Skeletal muscle cell (primary cell): ENCODE results near the gene ADGRD1.

Experiments
- DNase-seq: peaks from one replicate; pipeline ENCODE4 v3.0.0-alpha.2; 2010; ENCODE audit warnings: low read depth
- H3K4me3 ChIP-seq: 2 replicates; pipeline ENCODE4 v1.5.1; 2011; ENCODE audit warnings: low read depth, mild to moderate bottlenecking, control low read depth, low read length, moderate library complexity

Gene ADGRD1

DNA sequence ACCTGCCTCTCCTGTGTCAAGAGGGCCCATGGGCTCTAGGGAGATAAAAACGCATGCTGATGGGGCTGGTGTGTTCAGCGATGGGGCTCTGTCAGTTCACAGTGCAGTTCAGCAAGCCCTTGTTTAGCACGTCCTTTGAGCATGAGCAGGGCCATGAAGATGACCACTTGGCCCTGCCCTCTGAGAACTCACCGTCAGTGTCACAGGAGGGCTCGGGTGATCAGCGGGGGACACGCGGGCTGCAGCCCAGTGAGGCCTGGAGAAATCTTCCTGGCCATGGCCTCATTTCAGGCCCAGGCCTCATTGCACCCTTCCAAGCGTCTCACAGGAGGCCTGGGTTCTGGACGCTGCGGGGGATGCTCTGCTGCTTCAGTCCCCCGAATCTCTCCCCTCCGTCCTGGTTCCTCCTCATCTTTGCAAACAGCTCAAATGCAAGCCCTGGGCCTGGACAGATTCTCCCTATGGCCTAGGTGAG lies 181.6 kb downstream of the ADGRD1 start:
- H3K4me3 ChIP-seq: no peak overlapping the region
- no peak for DNase-seq

DNA sequence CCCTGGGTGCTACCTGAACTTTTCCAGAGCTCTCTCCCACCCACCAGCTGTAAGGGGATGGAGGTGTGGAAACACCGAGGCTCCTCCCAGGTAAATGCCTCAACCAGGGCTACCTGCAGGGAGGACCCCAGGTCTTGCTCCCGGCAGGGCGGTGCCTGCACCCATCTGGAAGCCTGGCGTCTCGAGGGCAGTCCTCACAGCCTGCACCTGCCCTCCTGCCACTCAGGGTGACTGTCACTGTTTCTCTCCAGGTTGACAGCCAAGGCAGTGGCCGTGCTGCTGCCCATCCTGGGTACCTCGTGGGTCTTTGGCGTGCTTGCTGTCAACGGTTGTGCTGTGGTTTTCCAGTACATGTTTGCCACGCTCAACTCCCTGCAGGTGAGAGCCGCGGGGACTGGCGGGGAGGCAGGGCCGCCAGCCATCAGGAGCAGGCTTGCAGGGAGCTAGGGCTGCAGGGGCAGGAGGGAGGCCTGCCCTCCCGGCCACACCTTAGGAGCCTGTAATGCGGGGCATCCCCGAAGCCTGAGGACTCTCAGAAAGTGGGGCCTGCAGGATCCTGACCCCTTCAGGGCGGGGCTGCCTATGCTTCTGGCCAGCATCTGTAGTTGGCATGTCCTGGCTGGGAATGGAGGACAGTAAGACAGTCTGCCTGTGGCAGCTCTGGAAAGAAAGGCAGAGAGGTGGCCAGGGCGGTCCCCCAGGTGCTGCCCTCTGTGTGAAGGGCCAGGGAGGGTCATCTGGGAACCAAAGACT lies 182.3 kb downstream of the ADGRD1 start:
- no peak for DNase-seq
- H3K4me3 ChIP-seq: no peak overlapping the region

DNA sequence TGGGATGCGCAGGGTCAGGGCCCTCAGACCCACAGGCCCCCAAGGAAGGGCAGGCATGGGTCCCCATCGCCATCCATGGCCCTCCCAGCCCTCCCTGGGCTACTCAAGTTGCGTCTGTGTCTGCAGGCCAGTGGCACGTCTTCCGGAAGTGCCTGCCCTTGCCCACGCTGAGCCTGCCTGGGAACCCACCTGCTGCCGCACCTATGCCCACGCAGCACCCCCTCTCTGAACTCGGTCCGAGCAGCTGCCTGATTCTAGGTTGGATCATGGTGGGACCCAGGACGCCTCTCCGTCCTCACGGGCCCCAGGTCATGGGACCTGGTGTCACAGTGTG lies 182.8 kb downstream of the ADGRD1 start:
- no peak for DNase-seq
- H3K4me3 ChIP-seq: no peak overlapping the region

DNA sequence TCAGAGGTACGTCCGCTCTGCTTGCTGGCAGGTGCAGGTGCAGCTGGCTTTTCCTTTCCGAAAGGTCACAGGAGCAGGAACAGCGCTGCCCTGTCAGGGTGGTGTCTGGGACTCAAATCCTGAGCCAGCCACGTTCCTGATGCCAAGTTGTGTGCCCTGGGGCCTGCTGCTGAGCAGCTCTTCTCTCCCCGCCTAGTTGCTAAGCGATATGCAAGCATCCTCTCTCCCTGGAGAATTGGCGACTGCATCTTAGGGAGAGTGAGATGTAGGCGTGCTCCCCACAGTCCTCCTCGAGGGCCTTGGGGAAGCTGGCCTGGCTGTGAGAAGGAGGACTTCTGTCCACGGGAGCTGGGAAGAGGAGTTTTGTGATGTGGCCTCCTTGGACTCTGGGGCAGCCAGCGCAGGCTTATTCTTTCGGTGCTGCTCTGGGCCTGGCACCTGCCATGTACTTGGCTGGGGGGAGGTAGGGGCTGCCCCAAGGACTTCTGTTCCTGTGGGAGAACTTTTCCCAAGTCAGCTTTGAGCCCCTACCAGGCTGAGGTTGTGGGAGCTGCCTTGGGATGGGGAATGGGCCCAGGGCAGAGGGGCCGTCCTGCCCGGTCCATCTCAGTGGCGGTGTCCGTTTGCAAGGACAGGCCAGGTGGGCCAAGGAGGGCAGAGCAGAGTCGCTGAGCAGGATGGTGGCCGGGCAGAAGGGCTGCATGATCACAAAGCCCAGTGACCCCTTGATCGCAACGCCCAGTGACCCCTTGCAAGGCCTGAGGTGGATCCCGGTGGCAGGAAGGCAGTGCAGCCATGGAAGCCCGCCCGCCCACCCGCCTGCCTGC lies 183.5 kb downstream of the ADGRD1 start:
- no peak for DNase-seq
- no peak overlapping the region for H3K4me3 ChIP-seq

DNA sequence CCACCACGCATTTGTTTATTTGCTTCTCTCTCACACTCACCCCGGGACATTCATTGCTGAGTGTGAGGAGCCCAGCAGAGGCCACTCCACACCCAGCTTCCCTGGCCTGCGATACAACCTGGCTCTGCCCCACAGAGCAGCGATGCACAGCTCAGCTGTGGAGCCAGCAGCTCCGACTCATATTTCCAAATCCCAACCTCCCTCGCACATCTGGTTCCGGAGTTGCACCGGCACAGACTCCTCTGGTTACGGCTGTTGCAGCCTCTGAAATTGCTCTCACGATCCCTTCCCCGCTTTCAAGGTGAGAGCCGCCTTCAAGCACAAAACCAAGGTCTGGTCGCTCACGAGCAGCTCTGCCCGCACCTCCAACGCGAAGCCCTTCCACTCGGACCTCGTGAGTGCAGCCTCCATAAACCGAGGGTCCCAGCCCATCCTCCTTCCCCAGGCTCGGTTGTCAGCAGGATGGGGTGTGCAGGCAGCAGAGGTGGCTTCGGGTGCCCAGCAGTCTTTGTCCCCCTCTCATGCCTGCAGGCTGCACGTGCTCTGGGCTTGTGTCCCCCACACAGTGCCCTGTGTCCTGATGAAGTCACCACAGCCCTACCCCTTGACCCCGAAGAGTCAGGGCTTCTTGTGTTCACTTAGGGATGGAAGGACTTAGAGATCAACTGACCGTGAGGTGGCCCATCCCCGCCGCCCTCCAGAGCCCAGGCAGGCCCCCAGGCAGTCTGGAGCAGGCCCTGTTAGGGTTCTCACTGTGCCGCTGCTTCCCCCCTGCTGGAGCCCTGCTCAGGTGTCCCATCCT lies 184.3 kb downstream of the ADGRD1 start:
- no peak for DNase-seq
- no peak overlapping the region for H3K4me3 ChIP-seq

DNA sequence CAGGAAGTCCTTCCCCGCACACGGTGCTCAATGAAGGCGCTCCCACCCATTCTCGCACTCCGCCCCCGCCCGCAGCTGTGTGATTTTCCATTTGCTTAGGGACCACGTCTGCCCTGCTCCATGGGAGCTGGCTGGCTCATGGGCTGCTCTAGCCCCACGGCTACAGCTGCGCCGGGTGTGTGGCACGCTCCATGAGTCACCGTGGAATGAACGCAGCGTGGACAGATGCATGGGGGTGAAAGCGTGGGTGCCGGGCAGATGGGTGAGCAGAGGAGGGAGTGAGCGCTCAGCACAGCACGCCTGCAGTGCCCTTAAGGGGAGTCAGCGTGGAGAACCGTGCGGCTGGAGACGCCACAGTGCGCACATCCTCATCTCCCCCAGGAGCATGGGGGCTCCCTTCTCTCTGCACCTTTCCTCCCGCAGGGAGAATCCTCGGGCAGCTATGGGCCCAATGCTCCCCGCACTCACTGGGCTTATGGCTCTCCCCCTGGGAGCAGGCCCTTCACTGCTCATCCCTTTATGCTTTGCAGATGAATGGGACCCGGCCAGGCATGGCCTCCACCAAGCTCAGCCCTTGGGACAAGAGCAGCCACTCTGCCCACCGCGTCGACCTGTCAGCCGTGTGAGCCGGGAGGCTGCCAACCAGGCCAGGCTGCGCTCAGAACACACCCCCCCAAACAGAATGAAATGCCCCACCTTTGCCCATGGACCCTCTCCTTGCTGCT lies 185.1 kb downstream of the ADGRD1 start:
- no peak for DNase-seq
- H3K4me3 ChIP-seq: no peak overlapping the region

DNA sequence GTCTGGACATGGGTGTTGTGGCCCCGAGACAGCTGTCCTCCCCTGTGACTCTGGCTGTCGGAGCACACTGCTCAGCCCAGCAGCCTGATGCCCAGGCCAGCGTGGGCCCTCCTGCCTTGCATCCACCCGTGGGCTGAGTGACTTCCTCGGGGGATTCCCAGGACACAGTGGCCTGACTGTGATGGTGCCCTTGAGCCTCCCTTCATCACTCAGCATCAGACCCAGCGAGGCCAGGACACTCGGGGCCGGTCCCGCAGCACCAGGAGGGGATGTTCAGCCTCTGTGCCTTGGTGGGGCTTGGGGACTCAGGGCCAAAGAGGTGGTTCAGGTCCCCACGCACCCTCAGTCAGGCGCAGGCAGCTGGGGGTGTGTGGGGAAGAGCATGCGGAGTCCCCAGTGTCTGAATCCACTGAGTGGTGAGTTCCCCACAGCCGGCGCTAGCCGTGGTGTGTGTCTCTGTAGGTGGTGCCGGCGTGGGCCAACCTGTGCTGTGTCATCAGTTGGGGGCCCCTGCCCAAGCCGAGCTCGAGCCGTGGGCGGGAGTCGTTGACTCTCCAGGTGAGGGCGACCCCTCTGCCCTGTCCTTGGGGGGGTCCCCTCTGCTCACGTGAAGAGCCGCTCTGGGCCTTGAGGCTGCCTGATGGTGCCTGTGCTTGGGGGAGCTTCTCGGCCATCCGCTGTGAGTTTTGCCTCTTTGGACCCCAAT lies 185.8 kb downstream of the ADGRD1 start:
- no peak for DNase-seq
- H3K4me3 ChIP-seq: no peak overlapping the region

DNA sequence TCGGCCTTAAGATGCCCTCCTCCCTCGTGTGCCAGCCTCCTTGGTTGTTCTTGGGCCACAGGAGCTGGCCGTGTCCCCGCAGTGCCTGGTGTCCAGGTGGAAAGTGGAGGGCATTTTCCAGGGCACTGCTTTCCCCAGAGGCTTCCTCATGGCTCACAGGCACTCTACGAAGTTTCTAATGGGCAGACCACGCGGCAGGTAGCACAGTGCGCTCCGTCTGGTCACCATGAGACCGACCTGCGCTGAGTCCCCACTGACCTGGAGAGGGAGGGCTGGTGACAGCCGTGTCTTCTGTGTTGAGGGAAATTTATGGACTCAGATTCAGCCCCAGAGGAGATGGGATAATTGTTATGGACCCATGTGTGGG lies 186.3 kb downstream of the ADGRD1 start:
- no peak overlapping the region for H3K4me3 ChIP-seq
- no peak for DNase-seq

DNA sequence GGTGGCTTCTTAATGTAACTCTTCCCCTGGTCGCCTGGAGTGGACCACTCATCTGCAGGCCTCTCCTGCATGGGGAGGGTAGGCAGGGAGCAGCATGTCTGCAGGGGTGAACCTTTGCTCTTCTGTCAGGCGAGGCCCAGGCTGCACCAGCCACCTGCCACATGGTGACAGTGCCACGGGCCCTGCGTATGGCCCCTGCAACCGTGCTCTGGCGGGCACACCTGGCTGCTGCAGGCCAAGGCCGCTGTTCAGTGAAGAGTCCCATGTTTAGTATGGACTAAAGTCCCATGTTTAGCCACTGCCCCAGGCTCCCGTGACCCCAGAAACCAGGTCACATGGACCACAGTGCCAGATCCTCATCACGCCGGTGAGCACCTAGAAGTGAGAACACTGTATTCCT lies 187.0 kb downstream of the ADGRD1 start:
- no peak for DNase-seq
- H3K4me3 ChIP-seq: no peak overlapping the region

DNA sequence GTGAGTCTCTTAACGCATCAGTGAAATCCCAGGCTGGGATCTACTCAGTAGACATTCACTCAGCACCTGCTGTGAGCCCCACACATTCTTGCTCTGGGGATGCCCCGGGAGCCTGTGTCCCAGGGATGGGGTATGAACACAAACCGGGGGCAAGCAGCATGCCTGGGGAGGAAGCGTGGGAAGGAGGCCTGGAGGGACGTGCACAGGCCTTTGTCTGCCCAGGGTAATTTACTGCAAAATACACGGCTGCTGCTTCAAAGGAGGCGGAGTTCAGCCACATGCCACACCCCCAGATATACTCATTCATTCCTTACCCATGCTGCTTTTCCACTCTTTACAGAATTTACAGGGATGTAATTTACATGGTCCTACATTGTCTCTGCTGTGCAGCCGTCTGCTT lies 187.8 kb downstream of the ADGRD1 start:
- no peak for DNase-seq
- H3K4me3 ChIP-seq: no peak overlapping the region

DNA sequence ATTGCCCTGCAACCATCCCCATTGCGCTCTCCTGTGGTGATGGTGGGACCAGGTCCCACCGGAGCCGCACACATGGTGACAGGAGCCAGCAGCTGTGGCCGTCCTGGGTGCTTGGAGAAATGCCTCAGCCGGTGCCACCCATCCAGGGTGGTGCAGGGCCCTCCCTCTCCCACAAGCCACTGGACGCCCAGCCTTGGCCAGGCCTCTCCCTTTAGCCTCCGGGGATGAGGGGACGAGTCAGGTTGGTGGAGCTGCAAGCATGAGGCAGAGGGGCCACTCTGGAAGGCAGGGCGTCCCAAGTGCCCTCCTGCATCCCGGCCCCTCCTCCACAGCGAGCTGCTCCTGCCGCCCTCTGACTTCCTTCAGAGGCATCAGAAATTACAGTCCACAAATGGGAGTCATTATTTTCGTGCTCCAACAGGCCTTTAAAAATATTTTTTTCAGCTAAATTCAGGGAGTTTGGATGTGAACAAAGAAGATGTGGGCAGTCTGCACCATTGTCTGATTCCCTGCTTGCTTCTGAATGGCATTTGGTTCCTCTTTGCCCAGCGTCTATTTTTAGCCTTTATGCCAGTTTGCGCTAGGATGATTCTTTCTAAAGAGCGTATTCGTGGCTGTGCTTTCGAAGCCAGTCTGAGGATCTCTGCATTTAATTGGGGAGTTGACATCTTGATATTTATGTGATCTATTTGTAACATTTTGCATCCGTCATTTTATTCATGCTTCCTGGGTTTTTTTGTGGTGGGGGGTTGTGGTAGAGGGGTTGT lies 189.4 kb downstream of the ADGRD1 start:
- H3K4me3 ChIP-seq: no peak overlapping the region
- no peak for DNase-seq

DNA sequence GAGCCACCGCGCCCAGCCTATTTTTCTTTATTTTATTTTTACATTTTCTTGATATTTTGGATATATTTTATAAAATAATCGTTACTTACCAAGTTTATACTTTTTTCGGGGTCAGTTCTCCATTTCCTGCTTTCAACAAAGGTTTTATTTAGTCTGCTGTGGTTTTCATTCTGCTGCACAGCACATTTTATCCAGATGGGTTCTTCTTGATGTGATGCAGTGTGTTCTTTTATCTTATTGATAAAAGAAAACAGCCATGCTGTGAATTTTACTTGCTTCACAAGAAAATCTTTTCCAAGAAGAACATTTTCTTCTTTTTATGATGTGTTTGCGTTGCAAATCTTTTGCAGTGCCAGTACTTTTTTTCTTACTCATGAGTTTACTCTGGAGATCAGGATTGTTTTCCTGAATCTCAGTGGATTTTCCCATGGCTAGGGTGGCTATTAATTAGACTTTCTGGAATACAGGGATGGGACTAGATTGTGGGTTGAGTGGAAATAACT lies 192.5 kb downstream of the ADGRD1 start:
- no peak for DNase-seq
- H3K4me3 ChIP-seq: no peak overlapping the region

DNA sequence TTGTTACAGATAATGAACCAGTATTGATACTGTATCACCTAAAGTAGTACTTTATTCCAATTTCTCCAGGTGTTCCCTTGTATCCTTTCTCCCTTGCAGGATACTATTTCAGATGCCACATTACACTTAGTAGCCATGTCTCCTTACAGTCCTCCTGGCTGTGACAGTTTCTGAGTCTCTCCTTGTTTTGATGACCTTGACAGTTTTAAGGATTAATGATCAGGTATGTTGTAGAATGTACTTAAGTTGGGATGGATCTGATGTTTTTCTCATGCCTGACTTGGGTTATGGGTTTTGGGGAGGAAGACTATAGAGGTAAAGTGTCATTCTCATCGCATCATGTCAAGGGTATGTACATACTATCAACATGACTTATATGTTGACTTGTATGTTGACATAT lies 193.6 kb downstream of the ADGRD1 start:
- H3K4me3 ChIP-seq: no peak overlapping the region
- DNase-seq: no peak

DNA sequence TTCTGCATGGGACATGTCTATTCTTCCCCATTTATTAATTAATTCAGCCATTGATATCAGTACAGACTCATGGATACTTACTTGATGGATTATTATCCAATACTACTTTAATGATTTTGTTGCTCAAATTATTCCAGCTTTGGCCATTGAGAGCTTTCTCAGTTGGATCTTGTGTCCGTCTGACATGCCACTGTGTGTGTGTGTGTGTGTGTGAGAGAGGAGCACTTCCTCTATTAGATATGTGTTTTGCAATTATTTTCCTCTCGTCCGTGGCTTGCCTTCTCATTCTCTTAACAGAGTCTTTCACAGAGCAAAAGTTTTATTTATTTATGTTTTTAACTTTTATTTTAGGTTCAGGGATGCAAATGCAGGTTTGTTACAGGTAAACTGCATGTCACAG lies 194.2 kb downstream of the ADGRD1 start:
- no peak overlapping the region for H3K4me3 ChIP-seq
- no peak for DNase-seq

DNA sequence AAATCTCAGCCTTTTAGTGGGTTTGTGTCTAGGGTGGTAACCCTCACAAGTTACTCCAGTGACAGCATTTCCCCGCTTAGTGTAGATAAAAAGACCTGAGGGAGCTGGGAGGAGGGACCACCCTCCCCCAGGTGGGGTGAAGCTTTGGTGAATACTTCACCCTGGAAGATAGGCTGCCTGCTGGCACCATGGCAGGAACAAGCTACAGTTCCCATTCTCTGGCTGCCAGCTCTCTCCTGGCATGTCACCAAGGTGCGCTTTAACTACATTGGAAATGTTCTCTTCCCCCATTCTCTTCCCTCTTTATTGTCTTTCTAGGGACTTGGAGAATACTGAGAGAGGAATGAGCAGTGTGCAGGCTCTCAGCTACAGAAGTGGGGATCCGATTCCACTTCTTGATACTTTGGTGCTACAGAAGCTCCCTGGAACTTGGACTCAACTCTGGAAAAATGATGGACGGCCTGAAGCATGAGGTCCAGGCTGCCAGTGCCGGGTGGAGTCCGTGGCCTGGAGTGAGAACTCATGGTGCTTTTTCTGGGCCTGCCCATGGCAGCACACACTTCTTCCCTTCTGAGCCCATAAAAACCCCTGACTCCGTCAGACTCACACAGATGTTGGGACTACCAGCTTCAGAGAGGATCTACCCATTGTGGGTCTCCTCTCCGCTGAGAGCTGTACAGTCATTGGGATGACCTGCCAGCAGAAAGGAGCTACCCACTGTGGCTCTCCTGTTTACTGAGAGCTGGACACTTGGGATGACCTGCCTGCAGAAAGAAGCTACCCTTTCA lies 198.0 kb downstream of the ADGRD1 start:
- DNase-seq: no peak
- H3K4me3 ChIP-seq: no peak overlapping the region

DNA sequence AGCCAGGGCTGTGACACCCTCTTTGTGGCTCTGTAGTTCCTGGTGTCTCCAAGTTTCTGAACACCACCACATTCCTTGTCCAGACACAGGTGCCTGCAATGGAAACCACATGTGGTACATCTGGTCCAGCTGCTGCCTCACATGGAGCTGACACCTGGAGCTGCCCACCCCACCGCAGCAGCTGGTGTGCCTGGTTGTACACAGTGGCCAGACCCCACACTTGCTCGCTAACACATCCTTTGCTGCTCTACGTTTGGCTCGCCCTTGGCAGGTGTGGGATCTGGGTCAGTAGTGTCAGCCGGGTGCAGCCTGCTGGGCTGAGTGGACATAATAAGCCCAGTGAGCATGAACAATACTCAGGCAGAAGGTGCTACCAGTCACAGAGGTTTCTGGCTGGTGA lies 198.9 kb downstream of the ADGRD1 start:
- no peak for DNase-seq
- H3K4me3 ChIP-seq: no peak overlapping the region

DNA sequence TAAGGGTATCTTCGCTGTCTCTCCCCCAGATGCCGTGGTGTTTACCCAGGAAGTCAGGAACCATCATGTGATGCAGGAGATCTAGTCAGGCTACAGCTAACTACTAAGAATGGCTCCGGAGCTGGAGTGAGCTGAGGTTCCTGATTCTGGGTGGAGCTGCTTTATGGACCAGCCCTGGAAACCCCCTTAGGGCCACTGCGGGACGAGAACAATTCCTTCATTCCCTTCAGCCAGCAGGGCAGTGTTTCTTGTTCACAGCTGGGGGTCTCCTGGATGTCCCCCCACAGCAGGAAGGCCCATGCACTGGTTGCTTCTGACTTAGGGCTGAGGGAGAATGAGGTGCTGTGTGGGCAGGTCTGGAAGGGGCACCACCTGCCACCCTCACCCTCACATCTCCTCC lies 199.3 kb downstream of the ADGRD1 start:
- DNase-seq: no peak
- no peak overlapping the region for H3K4me3 ChIP-seq
